ENCODE results near the gene ZNF208.

- TF ChIP-seq CTCF (IDR thresholded peaks at IDR 0.05) (no peak), EZH2 (IDR thresholded peaks at IDR 0.05) (no peak)
Observed at GRCh38 chr19:22030680-22031079, 19.9 kb upstream of the ZNF208 start.

Data from neural progenitor cell (in vitro differentiated cells).